HG03095 (cell line): ENCODE results near the gene REP15.
"Not testable (repeated sequence)": the region's sequence is repeated elsewhere in the genome, so short reads cannot be mapped to it uniquely, and the experiment has no call there.

ENCODE experiments used
- ATAC-seq: cut with Tn5 transposase; IDR thresholded peaks from one replicate; pipeline ENCODE4 v1.9.1; 2021; ENCODE audit warnings: moderate library complexity; ENCODE audit not compliant: unreplicated experiment

Gene REP15

GRCh38 chr12:27696864-27697564, 767 bp downstream of the REP15 start:
- no peak for ATAC-seq

GRCh38 chr12:27703720-27704452, 7.6 kb downstream of the REP15 start:
- ATAC-seq, result peak; percentile 84

DNA sequence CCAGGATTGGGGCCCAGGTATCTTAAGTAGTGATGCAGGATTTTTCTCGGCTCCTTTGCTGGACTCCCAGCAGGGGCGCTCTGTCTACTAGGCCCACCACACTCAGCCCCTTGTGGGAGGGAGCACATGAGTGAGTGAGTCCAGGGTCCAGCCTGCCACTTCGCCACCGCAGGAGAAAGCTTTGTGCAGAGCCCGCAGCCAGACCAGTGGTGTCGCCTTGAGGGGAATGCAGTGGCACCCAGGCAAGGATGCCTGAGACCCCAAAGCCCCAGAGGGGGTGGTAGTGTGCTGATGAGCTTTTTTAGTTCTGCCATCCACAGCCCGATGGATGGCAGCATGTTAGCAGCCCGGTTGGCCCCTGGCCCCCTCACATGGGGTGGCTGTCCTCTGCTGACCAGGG, 9.0 kb downstream of the REP15 start:
- no peak for ATAC-seq

DNA sequence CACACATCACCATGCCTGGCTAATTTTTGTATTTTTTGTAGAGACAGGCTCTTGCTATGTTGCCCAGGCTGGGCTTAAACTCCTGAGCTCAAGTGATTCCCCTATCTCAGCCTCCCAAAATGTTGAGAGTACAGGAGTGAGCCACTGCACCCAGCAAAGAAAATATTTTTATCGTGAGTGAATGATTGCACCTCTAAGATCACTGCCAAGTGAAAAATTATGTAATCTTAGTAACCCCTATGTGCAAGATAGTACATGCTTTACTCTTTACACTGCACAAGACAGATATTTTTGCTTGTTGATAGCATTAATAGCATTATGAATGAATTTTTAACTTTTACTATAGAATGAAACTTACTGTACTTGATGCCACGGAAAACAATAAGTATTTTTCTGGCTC, 11.0 kb downstream of the REP15 start:
- no peak for ATAC-seq

- no peak for ATAC-seq
Measured at GRCh38 chr12:27709212-27709931, 13.1 kb downstream of the REP15 start.

GRCh38 chr12:27709932-27710591, 13.8 kb downstream of the REP15 start:
- ATAC-seq, result peak; percentile 35

DNA sequence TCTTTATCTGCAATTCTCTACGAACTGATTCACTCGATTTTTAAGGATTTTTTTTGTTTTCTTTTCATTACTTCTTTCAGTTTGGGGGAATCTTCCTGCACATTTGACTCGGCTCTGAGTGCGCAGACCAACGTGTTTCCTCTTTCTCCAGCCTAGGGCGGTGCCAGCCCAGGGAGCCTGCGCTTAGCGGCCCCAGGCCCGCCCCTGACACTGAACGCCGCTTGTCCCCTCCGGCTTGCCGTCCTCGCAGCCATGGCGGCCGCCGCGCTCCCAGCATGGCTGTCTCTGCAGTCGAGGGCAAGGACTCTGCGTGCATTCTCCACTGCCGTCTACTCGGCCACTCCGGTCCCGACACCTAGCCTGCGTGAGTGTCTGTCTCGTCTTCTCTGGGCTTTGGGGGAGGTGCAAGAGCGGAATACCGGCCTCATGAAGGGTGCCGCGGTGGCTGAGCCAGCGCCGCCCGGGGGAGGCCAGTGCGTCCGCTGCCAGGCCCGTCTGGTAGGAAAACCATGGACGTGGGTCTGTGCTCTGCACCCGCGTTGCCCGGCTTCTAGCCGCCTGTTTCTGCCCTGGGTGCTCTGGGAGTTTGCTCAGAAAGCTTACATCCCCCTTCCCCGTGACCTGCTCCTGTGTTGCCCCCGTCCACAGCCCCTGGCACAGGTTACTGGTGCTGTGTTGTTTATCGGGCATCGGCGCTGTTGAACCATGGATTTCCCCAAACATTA, 14.5 kb downstream of the REP15 start, which contains the start of gene MRPS35:
MRPS35 (plus strand) TSS at position 241 of the 725 bp plus-strand sequence; CDS start at position 253, 12 bp downstream.
- ATAC-seq, result peak; percentile 95

DNA sequence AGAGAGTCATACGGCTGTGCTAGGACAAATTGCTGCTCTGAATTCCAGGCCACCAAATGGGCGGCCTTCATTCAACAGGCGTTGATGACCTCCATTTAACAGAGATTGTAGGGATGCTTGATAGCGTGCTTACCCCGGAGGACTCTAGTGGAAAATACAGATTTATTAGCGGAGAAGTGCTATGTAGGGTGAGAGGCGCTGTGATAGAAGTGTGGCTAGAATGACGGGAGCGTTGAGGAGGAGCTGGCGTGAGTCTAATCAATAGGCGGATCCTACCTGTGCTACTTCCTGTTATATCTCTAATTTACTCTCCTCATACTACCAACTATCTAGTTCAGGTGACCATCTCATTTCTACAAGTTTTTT, 15.1 kb downstream of the REP15 start:
- peak; percentile 18 for ATAC-seq

GRCh38 chr12:27711967-27712366, 15.7 kb downstream of the REP15 start:
- no peak for ATAC-seq

GRCh38 chr12:27723212-27723611, 27.0 kb downstream of the REP15 start:
- ATAC-seq, result no peak

DNA sequence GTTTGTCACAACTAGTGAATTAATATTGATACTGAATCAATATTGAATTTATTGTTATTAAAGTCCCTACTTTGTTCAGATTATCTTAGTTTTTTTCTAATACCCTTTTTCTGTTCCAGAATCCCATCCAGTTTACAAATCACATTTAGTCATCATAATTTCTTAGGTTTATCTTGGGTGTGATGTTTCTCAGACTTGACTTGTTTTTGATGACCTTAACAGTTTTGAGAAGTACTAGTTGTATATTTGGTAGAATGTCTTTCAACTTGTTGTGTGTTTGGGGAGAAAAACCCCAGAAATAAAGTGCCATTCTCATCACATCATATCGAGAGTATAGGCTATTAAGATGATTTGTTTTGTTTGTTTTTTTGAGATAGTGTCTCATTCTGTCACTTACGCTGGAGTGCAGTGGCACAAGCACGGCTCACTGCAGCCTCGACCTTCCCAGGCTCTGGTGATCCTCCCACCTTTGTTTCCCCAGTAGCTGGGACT, 33.9 kb downstream of the REP15 start:
- no peak for ATAC-seq

- no peak for ATAC-seq
Measured at GRCh38 chr12:27732281-27732680, 36.0 kb downstream of the REP15 start.

GRCh38 chr12:27733052-27733656, 36.9 kb downstream of the REP15 start:
- ATAC-seq, result no peak

DNA sequence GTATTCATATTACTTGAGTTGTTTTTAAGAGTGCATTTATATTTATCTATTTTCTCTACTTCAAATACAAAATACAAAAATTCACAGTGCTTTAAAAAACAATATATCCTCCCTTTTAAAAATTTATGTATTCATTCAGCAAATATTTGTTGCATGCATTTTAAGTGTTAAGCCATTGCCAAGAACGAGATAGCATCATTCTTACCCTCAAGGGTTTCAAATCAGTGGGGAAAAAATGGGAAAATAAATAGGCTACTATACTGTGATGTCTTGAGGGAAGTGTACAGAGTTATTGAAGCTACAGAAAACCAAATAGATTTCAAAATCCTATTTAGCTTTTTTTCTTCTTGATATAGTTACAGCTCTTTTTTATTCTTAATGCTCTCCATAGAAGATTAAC, 37.5 kb downstream of the REP15 start:
- ATAC-seq, result no peak

GRCh38 chr12:27734321-27734720, 38.1 kb downstream of the REP15 start:
- ATAC-seq, result not testable (repeated sequence)

- no peak for ATAC-seq
Measured at GRCh38 chr12:27743601-27744000, 47.4 kb downstream of the REP15 start.

DNA sequence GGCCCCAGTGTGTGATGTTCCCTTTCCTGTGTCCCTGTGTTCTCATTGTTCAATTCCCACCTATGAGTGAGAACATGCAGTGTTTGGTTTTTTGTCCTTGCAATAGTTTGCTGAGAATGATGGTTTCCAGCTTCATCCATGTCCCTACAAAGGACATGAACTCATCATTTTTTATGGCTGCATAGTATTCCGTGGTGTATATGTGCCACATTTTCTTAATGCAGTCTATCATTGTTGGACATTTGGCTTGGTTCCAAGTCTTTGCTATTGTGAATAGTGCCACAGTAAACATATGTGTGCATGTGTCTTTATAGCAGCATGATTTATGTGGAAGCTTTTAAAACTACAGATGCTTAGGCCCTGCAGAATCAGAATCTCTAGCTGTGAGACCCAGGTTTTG, 49.5 kb downstream of the REP15 start:
- not testable (repeated sequence) for ATAC-seq
